Renal pelvis (tissue), 4 donors: ENCODE data around the gene SLC17A9. TPM values are rescaled to one million over a fixed set of nuclear protein-coding genes. Genes with fewer than 3 reads are reported as not detected.

Source experiments
- DNase-seq: peaks from one replicate; pipeline ENCODE4 v3.0.0-alpha.2; 2013
- polyA plus RNA-seq, 3 donors: library from polyadenylated mRNA; unstranded; fragments of 120-200 nt; gene quantifications; one replicate each; pipeline ENCODE4 v1.2.1, GENCODE V29; 2013; ENCODE audit not compliant: insufficient read length in 3 of 3

Gene SLC17A9
- polyA plus RNA-seq, 3 donors, result 1.5 to 2.7 (median 1.6) TPM

GRCh38 chr20:63002511-63002910 is 50.0 kb downstream of the SLC17A9 start:
- DNase-seq, result no peak

- DNase-seq, result no peak
Observed at GRCh38 chr20:63003546-63003945, 51.0 kb downstream of the SLC17A9 start.

GRCh38 chr20:63004607-63005364 is 52.3 kb downstream of the SLC17A9 start:
- DNase-seq, result no peak

GRCh38 chr20:63005365-63005861 is 52.9 kb downstream of the SLC17A9 start:
- no peak for DNase-seq

GRCh38 chr20:63005862-63006539 is 53.5 kb downstream of the SLC17A9 start:
- DNase-seq, result no peak

GRCh38 chr20:63006540-63007359 is 54.2 kb downstream of the SLC17A9 start, which contains the start of gene BHLHE23:
Gene BHLHE23 (minus strand): TSS chr20:63006964. CDS start chr20:63006774, 190 bp downstream.
- no peak for DNase-seq

GRCh38 chr20:63007360-63007645 is 54.8 kb downstream of the SLC17A9 start:
- no peak for DNase-seq

GRCh38 chr20:63007646-63008488 is 55.4 kb downstream of the SLC17A9 start:
- no peak for DNase-seq

- DNase-seq, result no peak
Observed at GRCh38 chr20:63008541-63009044, 56.1 kb downstream of the SLC17A9 start.

- peak; percentile 61 for DNase-seq
Observed at GRCh38 chr20:63009045-63009961, 56.8 kb downstream of the SLC17A9 start.

- no peak for DNase-seq
Observed at GRCh38 chr20:63009988-63010769, 57.7 kb downstream of the SLC17A9 start.

GRCh38 chr20:63011798-63012197 is 59.3 kb downstream of the SLC17A9 start:
- DNase-seq, result no peak

- no peak for DNase-seq
Observed at GRCh38 chr20:63013207-63013606, 60.7 kb downstream of the SLC17A9 start.

GRCh38 chr20:63014287-63014686 is 61.8 kb downstream of the SLC17A9 start:
- DNase-seq, result no peak

GRCh38 chr20:63014710-63015109 is 62.2 kb downstream of the SLC17A9 start:
- DNase-seq, result no peak

GRCh38 chr20:63015147-63015661 is 62.7 kb downstream of the SLC17A9 start:
- no peak for DNase-seq

GRCh38 chr20:63015662-63016361 is 63.3 kb downstream of the SLC17A9 start:
- DNase-seq, result no peak

GRCh38 chr20:63016514-63017075 is 64.1 kb downstream of the SLC17A9 start:
- DNase-seq, result no peak
